ENCODE results near the gene TET3. TPM values are rescaled to one million over a fixed set of nuclear protein-coding genes. Genes with fewer than 3 reads are reported as not detected.

The TET3 gene
- total RNA-seq, 4 donors from 2014 or later: 4.3 to 14.1 (median 6.6) TPM

DNA sequence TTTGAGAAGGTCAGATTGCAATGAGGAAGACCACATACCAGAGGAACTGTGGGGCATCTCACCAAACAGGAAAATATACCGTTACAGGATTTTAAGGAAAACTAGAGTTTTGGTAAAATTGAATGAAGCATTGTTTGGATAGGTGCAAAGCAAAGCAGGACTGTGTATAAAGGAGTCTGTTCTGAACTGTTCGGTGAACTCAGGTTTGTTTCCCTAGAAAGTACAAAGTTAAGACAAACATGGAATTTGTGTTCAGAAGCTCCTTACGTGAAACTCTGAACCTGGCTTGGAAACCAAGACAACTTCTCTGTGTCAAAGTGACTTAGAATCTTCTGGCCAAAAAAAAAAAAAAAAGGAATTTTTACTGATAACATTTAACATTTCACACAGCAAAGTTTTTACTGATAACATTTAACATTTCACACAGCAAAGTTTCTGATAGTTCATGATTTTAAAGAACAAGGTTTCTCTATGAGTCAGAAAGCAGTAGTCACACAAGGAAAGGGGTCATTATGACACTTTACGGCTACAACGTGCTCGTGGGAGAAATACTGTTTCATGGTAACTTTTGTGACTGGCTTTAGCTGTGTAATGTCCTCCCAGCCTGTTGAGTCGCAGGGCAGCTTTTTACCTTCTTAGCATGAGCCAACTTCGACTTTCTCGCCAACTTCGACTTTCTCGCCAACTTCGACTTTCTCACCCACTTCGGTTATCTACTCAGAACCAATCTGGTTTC lies 21.2 kb upstream of the TET3 start:
- TF ChIP-seq EP300 (IDR thresholded peaks at IDR 0.05) (no peak), POLR2A (IDR thresholded peaks at IDR 0.05) (no peak), CTCF (IDR thresholded peaks at IDR 0.05) (no peak)
- 82 to 84% methylated on average over 13 of the region's 13 CpGs for WGBS, 2 donors
- peaks cover 0 to 9% (median 0%) of the 10 kb centered on the region in 4 donors for H3K9me3 ChIP-seq
- no peaks in the 10 kb centered on the region for H3K4me1 ChIP-seq
- no peak for DNase-seq (ENCODE audit: low spot score in 2 of 2)
- H3K36me3 ChIP-seq: peaks cover 0 to 45% (median 4%) of the 10 kb centered on the region in 3 donors
- H3K4me3 ChIP-seq: no peak overlapping the region
- no peaks in the 10 kb centered on the region for H3K27me3 ChIP-seq
- no peak overlapping the region for H3K27ac ChIP-seq

DNA sequence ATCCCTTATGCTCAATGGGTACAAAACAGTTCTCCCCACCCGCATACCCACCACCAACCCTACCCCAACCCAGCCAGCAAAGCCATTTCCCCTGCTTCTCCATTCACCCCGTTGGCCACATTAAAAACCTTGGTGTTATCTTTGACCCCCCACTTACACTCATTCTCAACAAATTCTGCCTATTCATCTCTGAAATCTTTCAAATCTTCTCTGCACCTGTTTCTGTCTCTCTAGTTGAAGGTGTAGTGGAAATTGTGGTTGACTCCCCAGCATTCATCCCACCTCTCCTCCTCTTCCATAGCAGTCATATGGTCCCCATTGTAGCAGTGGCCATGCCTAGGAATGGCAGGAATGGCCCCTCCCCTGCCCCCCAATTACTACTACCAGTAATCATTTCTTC lies 20.5 kb upstream of the TET3 start:
- peaks cover 0 to 9% (median 0%) of the 10 kb centered on the region in 4 donors for H3K9me3 ChIP-seq
- no peak for DNase-seq (ENCODE audit: low spot score in 2 of 2)
- H3K36me3 ChIP-seq: peaks cover 0 to 38% (median 3%) of the 10 kb centered on the region in 3 donors
- H3K27me3 ChIP-seq: no peaks in the 10 kb centered on the region
- WGBS, 2 donors: 91 to 92% methylated on average over 2 of the region's 2 CpGs
- H3K4me1 ChIP-seq: no peaks in the 10 kb centered on the region
- no peak overlapping the region for H3K4me3 ChIP-seq
- TF ChIP-seq POLR2A (IDR thresholded peaks at IDR 0.05): no peak
- TF ChIP-seq EP300 (IDR thresholded peaks at IDR 0.05): no peak
- no peak for TF ChIP-seq CTCF (IDR thresholded peaks at IDR 0.05)
- no peak overlapping the region for H3K27ac ChIP-seq

- Histone ChIP-seq H3K4me3 (no peak overlapping the region), H3K36me3 (peaks cover 0 to 30% (median 0%) of the 10 kb centered on the region in 3 donors), H3K9me3 (peaks cover 0 to 9% (median 0%) of the 10 kb centered on the region in 4 donors), H3K27ac (no peak overlapping the region), H3K27me3 (no peaks in the 10 kb centered on the region), H3K4me1 (peaks cover 0 to 3% (median 0%) of the 10 kb centered on the region in 4 donors)
- 90 to 92% methylated on average over 3 of the region's 3 CpGs for WGBS, 2 donors
- no peak for DNase-seq (ENCODE audit: low spot score in 2 of 2)
- TF ChIP-seq POLR2A (IDR thresholded peaks at IDR 0.05): no peak
- TF ChIP-seq EP300 (IDR thresholded peaks at IDR 0.05): no peak
- no peak for TF ChIP-seq CTCF (IDR thresholded peaks at IDR 0.05)
Observed at GRCh38 chr2:73965053-73965452, 19.7 kb upstream of the TET3 start.

DNA sequence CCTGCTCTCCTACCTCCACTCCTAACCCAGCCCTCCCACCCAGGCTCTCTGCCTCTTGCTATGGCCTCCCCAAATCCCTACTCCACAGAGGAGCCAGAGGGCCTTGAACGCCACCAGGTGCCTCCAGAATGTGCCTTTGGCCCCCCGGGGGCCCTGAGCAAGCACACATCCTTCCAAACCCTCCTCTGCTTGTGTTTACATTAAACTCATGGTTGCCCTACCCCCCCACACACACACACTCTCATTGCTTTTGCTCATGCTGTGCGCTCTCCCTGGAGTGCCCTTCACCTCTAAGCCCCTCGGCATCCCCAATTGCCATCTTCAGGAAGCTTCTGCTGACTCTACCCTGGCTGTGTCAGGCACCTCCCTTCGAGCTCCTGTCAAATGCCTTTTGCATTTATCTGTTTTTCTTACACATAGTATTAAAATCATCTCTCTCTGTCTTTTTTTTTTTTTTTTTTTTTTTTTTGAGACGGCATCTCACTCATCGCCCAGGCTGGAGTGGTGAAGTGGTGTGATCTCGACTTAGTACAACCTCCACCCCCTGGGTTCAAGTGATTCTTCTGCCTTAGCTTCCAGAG lies 16.3 kb upstream of the TET3 start:
- WGBS, 2 donors: 87% methylated on average over 8 of the region's 8 CpGs

More for the DNA sequence above, 16.3 kb upstream of the TET3 start:
- Histone ChIP-seq H3K27me3 (no peaks in the 10 kb centered on the region), H3K4me1 (peaks cover 0 to 24% (median 15%) of the 10 kb centered on the region in 4 donors), H3K27ac (no peak overlapping the region), H3K4me3 (no peak overlapping the region), H3K9me3 (no peaks in the 10 kb centered on the region), H3K36me3 (no peaks in the 10 kb centered on the region)
- TF ChIP-seq POLR2A (IDR thresholded peaks at IDR 0.05): no peak
- TF ChIP-seq CTCF (IDR thresholded peaks at IDR 0.05): no peak
- no peak for TF ChIP-seq EP300 (IDR thresholded peaks at IDR 0.05)
- no peak for DNase-seq (ENCODE audit: low spot score in 2 of 2)

All from tibial nerve (tissue), 4 donors.